CD14-positive monocyte (primary cell): ENCODE results near the gene WDR45B. TPM values are rescaled to one million over a fixed set of nuclear protein-coding genes. Genes with fewer than 3 reads are reported as not detected.

Experiments
- DNase-seq, 3 donors: peaks; one replicate each; pipeline ENCODE4 v3.0.0-alpha.2; 2011 to 2022
- H2AFZ ChIP-seq: 2 replicates; pipeline ENCODE4 v1.6.0; 2012; ENCODE audit warnings: mild to moderate bottlenecking, low read depth, low read length, inconsistent platforms; ENCODE audit not compliant: insufficient read depth, poor library complexity, severe bottlenecking
- H3K27ac ChIP-seq, 2 donors: 1 replicate in 1 of 2; 2 replicates in 1 of 2; pipeline ENCODE4 v1.5.1; 2012 to 2013; ENCODE audit warnings: low read length in 2 of 2, control low read depth in 1 of 2, inconsistent platforms in 1 of 2, low read depth in 1 of 2, mild to moderate bottlenecking in 1 of 2
- H3K27me3 ChIP-seq, 2 donors: one replicate each; pipeline versions ENCODE4 v1.6.0 to v1.6.1; 2011 to 2013; ENCODE audit warnings: low read length in 2 of 2; ENCODE audit not compliant: control insufficient read depth in 2 of 2, insufficient read depth in 2 of 2
- H3K36me3 ChIP-seq, 2 donors: replicated peaks in 1 of 2; 1 replicate in 1 of 2; 2 replicates in 1 of 2; pipeline versions ENCODE4 v1.5.1 to v1.6.1; 2012 to 2013; ENCODE audit warnings: low read length in 2 of 2, control low read depth in 1 of 2, inconsistent platforms in 1 of 2, mild to moderate bottlenecking in 1 of 2; ENCODE audit not compliant: insufficient read depth in 2 of 2, control insufficient read depth in 1 of 2
- H3K4me1 ChIP-seq, 2 donors: 1 replicate in 1 of 2; 2 replicates in 1 of 2; pipeline versions ENCODE4 v1.5.1 to v1.6.1; 2012 to 2013; ENCODE audit warnings: low read length in 2 of 2, control low read depth in 1 of 2, inconsistent platforms in 1 of 2, mild to moderate bottlenecking in 1 of 2, moderate library complexity in 1 of 2; ENCODE audit not compliant: insufficient read depth in 2 of 2, control insufficient read depth in 1 of 2
- H3K4me2 ChIP-seq: replicated peaks from 2 replicates; pipeline ENCODE3; 2012; ENCODE audit warnings: low read length, moderate library complexity, mild to moderate bottlenecking; ENCODE audit not compliant: poor library complexity, severe bottlenecking; ENCODE audit errors: extremely low read depth
- H3K4me3 ChIP-seq, 3 experiments: fragments of 200-600 bp in 1 of 3; sonication (generic) in 1 of 3; replicated peaks in 1 of 3; 1 replicate in 2 of 3; 2 replicates in 1 of 3; pipeline ENCODE4 v1.5.1; 2011 to 2013; ENCODE audit warnings: low read length in 3 of 3, mild to moderate bottlenecking in 3 of 3, control low read depth in 2 of 3, low read depth in 2 of 3, inconsistent platforms in 1 of 3, moderate library complexity in 1 of 3
- H3K79me2 ChIP-seq: 2 replicates; pipeline ENCODE4 v1.6.0; 2012; ENCODE audit warnings: mild to moderate bottlenecking, control low read depth, inconsistent platforms, low read length, moderate library complexity; ENCODE audit not compliant: insufficient read depth
- H3K9ac ChIP-seq: 2 replicates; pipeline ENCODE4 v1.6.0; 2017; ENCODE audit warnings: low read length, mild to moderate bottlenecking; ENCODE audit not compliant: insufficient read depth, poor library complexity, severe bottlenecking
- H3K9me3 ChIP-seq, 2 donors: replicated peaks in 1 of 2; 1 replicate in 1 of 2; 2 replicates in 1 of 2; pipeline versions ENCODE4 v1.5.1 to v1.6.1; 2012 to 2013; ENCODE audit warnings: low read length in 2 of 2, control low read depth in 1 of 2; ENCODE audit not compliant: control insufficient read depth in 1 of 2, insufficient read depth in 1 of 2
- H4K20me1 ChIP-seq: 2 replicates; pipeline ENCODE4 v1.6.0; 2012; ENCODE audit warnings: mild to moderate bottlenecking, low read length, control low read depth, moderate library complexity; ENCODE audit not compliant: insufficient read depth
- H3K27ac Mint-ChIP-seq, 7 donors: one replicate each; pipeline ENCODE4 v1.8.0; 2020; ENCODE audit warnings: mild to moderate bottlenecking in 7 of 7, mixed read lengths in 7 of 7, moderate library complexity in 6 of 7, inconsistent platforms in 2 of 7
- H3K27me3 Mint-ChIP-seq, 3 donors: one replicate each; pipeline ENCODE4 v1.8.0; 2021 to 2022; ENCODE audit warnings: low read depth in 3 of 3, mild to moderate bottlenecking in 3 of 3, mixed read lengths in 3 of 3, moderate library complexity in 3 of 3, inconsistent platforms in 1 of 3
- H3K36me3 Mint-ChIP-seq, 2 donors: one replicate each; pipeline ENCODE4 v1.8.0; 2020; ENCODE audit warnings: mixed read lengths in 2 of 2, inconsistent platforms in 1 of 2, mild to moderate bottlenecking in 1 of 2
- H3K4me1 Mint-ChIP-seq: one replicate; pipeline ENCODE4 v1.8.0; 2020; ENCODE audit warnings: mild to moderate bottlenecking, mixed read lengths
- H3K4me3 Mint-ChIP-seq, 2 donors: one replicate each; pipeline ENCODE4 v1.8.0; 2020; ENCODE audit warnings: mild to moderate bottlenecking in 2 of 2, mixed read lengths in 2 of 2, moderate library complexity in 1 of 2
- H3K9me3 Mint-ChIP-seq, 7 donors: one replicate each; pipeline ENCODE4 v1.8.0; 2020 to 2022; ENCODE audit warnings: mixed read lengths in 7 of 7, mild to moderate bottlenecking in 6 of 7, moderate library complexity in 6 of 7, inconsistent platforms in 2 of 7
- CTCF ChIP-seq: fragments of 200-600 bp; IDR thresholded peaks from one replicate; pipeline ENCODE4 v1.8.0; 2022; ENCODE audit warnings: antibody characterized with exemption, mild to moderate bottlenecking
- WGBS: methylation state at CpG from one replicate; pipeline ENCODE4 v1.1.5; 2013; ENCODE audit warnings: missing lambda C conversion rate; ENCODE audit not compliant: insufficient coverage; 5-methylcytosine and 5-hydroxymethylcytosine counted together
- intact Hi-C, 2 donors: fragments of 100-400 bp; cut with micrococcal nuclease; formaldehyde crosslinking; loops; one replicate each; pipeline versions ENCODE4 v1.15.0 to v1.15.1; 2023
- polyA plus RNA-seq, 3 donors: library from polyadenylated mRNA; depleted of rRNA in 1 of 3; unstranded in 2 of 3; stranded (reverse) in 1 of 3; fragments of 300-500 nt in 2 of 3; fragments of >200 nt in 1 of 3; fragmentation: Illumina TruSeq in 2 of 3; gene quantifications; 1 replicate in 2 of 3; 2 replicates in 1 of 3; pipeline ENCODE4 v1.2.3, GENCODE V29; 2012 to 2021

WDR45B gene
- polyA plus RNA-seq, 3 donors: 42.6 to 82.6 (median 60.3) TPM

GRCh38 chr17:82594571-82594970, 53.7 kb downstream of the WDR45B start:
- 89% methylated on average over 9 of the region's 11 CpGs for WGBS
- no peaks in the 10 kb centered on the region for H3K9me3 ChIP-seq
- peaks cover 22 to 59% of the 10 kb centered on the region in 2 donors for H3K36me3 Mint-ChIP-seq
- no peak overlapping the region for H3K27ac Mint-ChIP-seq
- H3K9me3 Mint-ChIP-seq: no peaks in the 10 kb centered on the region
- H3K27me3 ChIP-seq: no peaks in the 10 kb centered on the region
- H3K27ac ChIP-seq: no peak overlapping the region
- H3K27me3 Mint-ChIP-seq: peaks cover 0 to 1% (median under 1%) of the 10 kb centered on the region in 3 donors
- H3K4me2 ChIP-seq: no peak overlapping the region
- no peak overlapping the region for H3K9ac ChIP-seq
- peaks cover 39% of the 10 kb centered on the region for H3K4me1 Mint-ChIP-seq
- no peak for DNase-seq
- no peak for TF ChIP-seq CTCF
- intact Hi-C loops: no loop called here
- no peak overlapping the region for H2AFZ ChIP-seq
- H3K4me1 ChIP-seq: peaks cover 32 to 37% of the 10 kb centered on the region in 2 donors
- H3K4me3 Mint-ChIP-seq: no peak overlapping the region
- no peaks in the 10 kb centered on the region for H3K79me2 ChIP-seq
- peaks cover 29 to 40% of the 10 kb centered on the region in 2 donors for H3K36me3 ChIP-seq
- no peak overlapping the region for H3K4me3 ChIP-seq
- H4K20me1 ChIP-seq: no peaks in the 10 kb centered on the region

- H3K4me1 ChIP-seq: peaks cover 32 to 37% of the 10 kb centered on the region in 2 donors
Observed at GRCh38 chr17:82593590-82594087, 54.6 kb downstream of the WDR45B start.

More at GRCh38 chr17:82593590-82594087, 54.6 kb downstream of the WDR45B start:
- no peak for TF ChIP-seq CTCF
- Histone ChIP-seq H3K79me2 (no peaks in the 10 kb centered on the region), H3K4me3 (peak overlapping the region; percentile 53 to 78 (median 77)), H3K4me2 (peak overlapping the region; percentile 87), H3K36me3 (peaks cover 24 to 33% of the 10 kb centered on the region in 2 donors), H3K27me3 (no peaks in the 10 kb centered on the region), H2AFZ (peak overlapping the region; percentile 48), H3K9me3 (no peaks in the 10 kb centered on the region), H3K9ac (peak overlapping the region; percentile 61), H4K20me1 (no peaks in the 10 kb centered on the region), H3K27ac (peak overlapping the region; percentile 83 to 86)
- Mint-ChIP-seq H3K36me3 (peaks cover 22 to 54% of the 10 kb centered on the region in 2 donors), H3K4me3 (peak overlapping the region; percentile 73 to 86), H3K9me3 (no peaks in the 10 kb centered on the region), H3K4me1 (peaks cover 39% of the 10 kb centered on the region), H3K27me3 (peaks cover 0 to 1% (median 1%) of the 10 kb centered on the region in 3 donors), H3K27ac (peak overlapping the region in 6 of 7 donors; percentile 89 to 95 (median 92))
- 61% methylated on average over 24 of the region's 29 CpGs for WGBS
- DNase-seq: no peak
- intact Hi-C loops: no loop called here
